Liver (tissue), 3 donors: ENCODE results near the gene IGFL1.

ENCODE experiments used
- EGR1 ChIP-seq, 2 donors: IDR thresholded peaks; 2 replicates each; pipeline ENCODE4 v1.6.1; 2016 to 2018; ENCODE audit warnings: antibody characterized with exemption in 2 of 2, low read depth in 2 of 2
- FOXA2 ChIP-seq: IDR thresholded peaks from 2 replicates; pipeline ENCODE4 v1.6.1; 2016; ENCODE audit warnings: antibody characterized with exemption
- GABPA ChIP-seq, 2 donors: IDR thresholded peaks in 1 of 2; conservative IDR thresholded peaks in 1 of 2; 2 replicates each; pipeline ENCODE4 v1.6.1; 2016; ENCODE audit warnings: antibody characterized with exemption in 2 of 2, mild to moderate bottlenecking in 1 of 2, moderate library complexity in 1 of 2
- HNF4G ChIP-seq: IDR thresholded peaks from 2 replicates; pipeline ENCODE4 v1.6.1; 2016; ENCODE audit warnings: antibody characterized with exemption
- JUND ChIP-seq, 2 donors: IDR thresholded peaks; 2 replicates each; pipeline ENCODE4 v1.6.1; 2016; ENCODE audit warnings: antibody characterized with exemption in 2 of 2
- RAD21 ChIP-seq, 2 donors: IDR thresholded peaks; 2 replicates each; pipeline ENCODE4 v1.6.1; 2016; ENCODE audit warnings: antibody characterized with exemption in 2 of 2, mild to moderate bottlenecking in 2 of 2
- SP1 ChIP-seq: IDR thresholded peaks from 2 replicates; pipeline ENCODE4 v1.6.1; 2018; ENCODE audit warnings: antibody characterized with exemption, mild to moderate bottlenecking
- TAF1 ChIP-seq: conservative IDR thresholded peaks from 2 replicates; pipeline ENCODE4 v1.6.1; 2016; ENCODE audit warnings: antibody characterized with exemption, mild to moderate bottlenecking
- YY1 ChIP-seq: IDR thresholded peaks from 2 replicates; pipeline ENCODE4 v1.6.1; 2016; ENCODE audit warnings: antibody characterized with exemption, mild to moderate bottlenecking
- TF ChIP-seq, protein P1 (sequence below): fragments of 150-350 bp; IDR thresholded peaks from 2 replicates; pipeline ENCODE4 v1.5.1; 2017; ENCODE audit warnings: improper control_type of control experiment, low read depth, low read length; ENCODE audit not compliant: missing input control
- TF ChIP-seq, protein P2 (sequence below): IDR thresholded peaks from 2 replicates; pipeline ENCODE4 v1.6.1; 2016; ENCODE audit warnings: antibody characterized with exemption
- TF ChIP-seq, protein P3 (sequence below): IDR thresholded peaks from 2 replicates; pipeline ENCODE4 v1.6.1; 2016; ENCODE audit warnings: antibody characterized with exemption, mild to moderate bottlenecking
- donor health status: healthy.
- donor health status: healthy.

DNA sequence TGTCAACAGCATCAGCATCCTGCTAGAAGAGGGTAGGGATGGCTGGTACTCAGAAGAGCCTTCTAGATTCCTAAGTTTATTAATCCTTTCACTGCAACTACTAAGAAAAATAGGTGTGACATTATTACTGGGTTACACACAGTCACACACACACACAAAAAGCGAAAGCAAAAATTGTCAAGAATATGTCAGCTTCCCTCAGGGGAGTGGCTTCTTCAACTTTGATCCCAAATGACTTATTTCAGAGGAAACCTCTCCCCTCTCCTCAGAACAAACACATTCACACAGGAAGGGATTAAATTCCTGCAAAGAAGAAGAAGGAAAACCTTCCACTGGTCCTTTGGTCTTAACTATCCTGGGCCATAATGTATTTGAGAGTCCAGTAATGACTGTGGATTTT, 20.1 kb upstream of the IGFL1 start:
- TF ChIP-seq, protein P1, sequence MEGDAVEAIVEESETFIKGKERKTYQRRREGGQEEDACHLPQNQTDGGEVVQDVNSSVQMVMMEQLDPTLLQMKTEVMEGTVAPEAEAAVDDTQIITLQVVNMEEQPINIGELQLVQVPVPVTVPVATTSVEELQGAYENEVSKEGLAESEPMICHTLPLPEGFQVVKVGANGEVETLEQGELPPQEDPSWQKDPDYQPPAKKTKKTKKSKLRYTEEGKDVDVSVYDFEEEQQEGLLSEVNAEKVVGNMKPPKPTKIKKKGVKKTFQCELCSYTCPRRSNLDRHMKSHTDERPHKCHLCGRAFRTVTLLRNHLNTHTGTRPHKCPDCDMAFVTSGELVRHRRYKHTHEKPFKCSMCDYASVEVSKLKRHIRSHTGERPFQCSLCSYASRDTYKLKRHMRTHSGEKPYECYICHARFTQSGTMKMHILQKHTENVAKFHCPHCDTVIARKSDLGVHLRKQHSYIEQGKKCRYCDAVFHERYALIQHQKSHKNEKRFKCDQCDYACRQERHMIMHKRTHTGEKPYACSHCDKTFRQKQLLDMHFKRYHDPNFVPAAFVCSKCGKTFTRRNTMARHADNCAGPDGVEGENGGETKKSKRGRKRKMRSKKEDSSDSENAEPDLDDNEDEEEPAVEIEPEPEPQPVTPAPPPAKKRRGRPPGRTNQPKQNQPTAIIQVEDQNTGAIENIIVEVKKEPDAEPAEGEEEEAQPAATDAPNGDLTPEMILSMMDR, result no peak
- TF ChIP-seq YY1 (no peak), SP1 (no peak), RAD21 (IDR thresholded peaks at IDR 0.05) (no peak), EGR1 (IDR thresholded peaks at IDR 0.05; ENCODE audit: low read depth in 2 of 2) (no peak), GABPA (IDR thresholded peaks at IDR 0.05 in 1 of 2, conservative IDR thresholded peaks at IDR 0.05 in 1 of 2) (no peak), JUND (IDR thresholded peaks at IDR 0.05) (no peak), TAF1 (no peak), HNF4G (no peak), FOXA2 (no peak)
- TF ChIP-seq, protein P2, sequence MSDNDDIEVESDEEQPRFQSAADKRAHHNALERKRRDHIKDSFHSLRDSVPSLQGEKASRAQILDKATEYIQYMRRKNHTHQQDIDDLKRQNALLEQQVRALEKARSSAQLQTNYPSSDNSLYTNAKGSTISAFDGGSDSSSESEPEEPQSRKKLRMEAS, result no peak
- TF ChIP-seq, protein P3, sequence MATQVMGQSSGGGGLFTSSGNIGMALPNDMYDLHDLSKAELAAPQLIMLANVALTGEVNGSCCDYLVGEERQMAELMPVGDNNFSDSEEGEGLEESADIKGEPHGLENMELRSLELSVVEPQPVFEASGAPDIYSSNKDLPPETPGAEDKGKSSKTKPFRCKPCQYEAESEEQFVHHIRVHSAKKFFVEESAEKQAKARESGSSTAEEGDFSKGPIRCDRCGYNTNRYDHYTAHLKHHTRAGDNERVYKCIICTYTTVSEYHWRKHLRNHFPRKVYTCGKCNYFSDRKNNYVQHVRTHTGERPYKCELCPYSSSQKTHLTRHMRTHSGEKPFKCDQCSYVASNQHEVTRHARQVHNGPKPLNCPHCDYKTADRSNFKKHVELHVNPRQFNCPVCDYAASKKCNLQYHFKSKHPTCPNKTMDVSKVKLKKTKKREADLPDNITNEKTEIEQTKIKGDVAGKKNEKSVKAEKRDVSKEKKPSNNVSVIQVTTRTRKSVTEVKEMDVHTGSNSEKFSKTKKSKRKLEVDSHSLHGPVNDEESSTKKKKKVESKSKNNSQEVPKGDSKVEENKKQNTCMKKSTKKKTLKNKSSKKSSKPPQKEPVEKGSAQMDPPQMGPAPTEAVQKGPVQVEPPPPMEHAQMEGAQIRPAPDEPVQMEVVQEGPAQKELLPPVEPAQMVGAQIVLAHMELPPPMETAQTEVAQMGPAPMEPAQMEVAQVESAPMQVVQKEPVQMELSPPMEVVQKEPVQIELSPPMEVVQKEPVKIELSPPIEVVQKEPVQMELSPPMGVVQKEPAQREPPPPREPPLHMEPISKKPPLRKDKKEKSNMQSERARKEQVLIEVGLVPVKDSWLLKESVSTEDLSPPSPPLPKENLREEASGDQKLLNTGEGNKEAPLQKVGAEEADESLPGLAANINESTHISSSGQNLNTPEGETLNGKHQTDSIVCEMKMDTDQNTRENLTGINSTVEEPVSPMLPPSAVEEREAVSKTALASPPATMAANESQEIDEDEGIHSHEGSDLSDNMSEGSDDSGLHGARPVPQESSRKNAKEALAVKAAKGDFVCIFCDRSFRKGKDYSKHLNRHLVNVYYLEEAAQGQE, result no peak
